Keratinocyte (primary cell): ENCODE results near the gene GLIPR1L2. TPM values are rescaled to one million over a fixed set of nuclear protein-coding genes. Genes with fewer than 3 reads are reported as not detected.
"Not testable (repeated sequence)": the region's sequence is repeated elsewhere in the genome, so short reads cannot be mapped to it uniquely, and the experiment has no call there.

Experiments
- DNase-seq: peaks from one replicate; pipeline ENCODE4 v3.0.0-alpha.2; 2011; ENCODE audit warnings: low read depth, missing footprints, low spot score
- FAIRE-seq: peaks from 2 replicates; lab custom pipeline; 2011; peaks lifted over from hg19 to GRCh38; lab: Jason Lieb, UNC
- H2AFZ ChIP-seq: 2 replicates; pipeline ENCODE4 v1.6.0; 2012; ENCODE audit warnings: low read length, control low read depth, inconsistent platforms; ENCODE audit not compliant: control insufficient read depth
- H3K27ac ChIP-seq: 2 replicates; pipeline ENCODE4 v1.5.1; 2011; ENCODE audit warnings: low read length; ENCODE audit not compliant: control insufficient read depth, insufficient read depth
- H3K27me3 ChIP-seq: 3 replicates; pipeline ENCODE4 v1.6.0; 2011; ENCODE audit warnings: low read length; ENCODE audit not compliant: control insufficient read depth, insufficient read depth; ENCODE audit errors: extremely low read depth
- H3K36me3 ChIP-seq, 2 experiments: 2 replicates in 1 of 2; 3 replicates in 1 of 2; pipeline ENCODE4 v1.5.1; 2011; ENCODE audit warnings: low read length in 2 of 2, mild to moderate bottlenecking in 1 of 2; ENCODE audit not compliant: control insufficient read depth in 2 of 2, insufficient read depth in 2 of 2; ENCODE audit errors: extremely low read depth in 1 of 2
- H3K4me1 ChIP-seq: 3 replicates; pipeline ENCODE4 v1.5.1; 2011; ENCODE audit warnings: low read length; ENCODE audit not compliant: control insufficient read depth, insufficient read depth; ENCODE audit errors: extremely low read depth
- H3K4me2 ChIP-seq: 3 replicates; pipeline ENCODE4 v1.6.0; 2011; ENCODE audit warnings: low read depth, low read length; ENCODE audit not compliant: control insufficient read depth, insufficient read depth; ENCODE audit errors: extremely low read depth
- H3K4me3 ChIP-seq, 3 experiments: fragments of 200-600 bp in 1 of 3; sonication (generic) in 1 of 3; 2 replicates in 2 of 3; 3 replicates in 1 of 3; pipeline ENCODE4 v1.5.1; 2011 to 2016; ENCODE audit warnings: low read length in 3 of 3, mild to moderate bottlenecking in 3 of 3, control low read depth in 2 of 3, inconsistent platforms in 1 of 3, low read depth in 1 of 3, mixed read lengths in 1 of 3, mixed run types in 1 of 3, moderate library complexity in 1 of 3; ENCODE audit not compliant: control insufficient read depth in 2 of 3, insufficient read depth in 2 of 3; ENCODE audit errors: extremely low read depth in 1 of 3
- H3K79me2 ChIP-seq: 2 replicates; pipeline ENCODE4 v1.6.0; 2012; ENCODE audit warnings: low read length; ENCODE audit not compliant: control insufficient read depth, insufficient read depth
- H3K9ac ChIP-seq: 3 replicates; pipeline ENCODE4 v1.6.0; 2011; ENCODE audit warnings: low read length; ENCODE audit not compliant: control insufficient read depth, insufficient read depth; ENCODE audit errors: extremely low read depth
- H3K9me1 ChIP-seq: 3 replicates; pipeline ENCODE4 v1.6.0; 2011; ENCODE audit warnings: low read length; ENCODE audit not compliant: control insufficient read depth, insufficient read depth; ENCODE audit errors: extremely low read depth
- H3K9me3 ChIP-seq: 2 replicates; pipeline ENCODE4 v1.5.1; 2012; ENCODE audit warnings: low read depth, low read length; ENCODE audit not compliant: control insufficient read depth
- H4K20me1 ChIP-seq: 3 replicates; pipeline ENCODE4 v1.6.0; 2011; ENCODE audit warnings: low read length; ENCODE audit not compliant: control insufficient read depth, insufficient read depth; ENCODE audit errors: extremely low read depth
- CTCF ChIP-seq, 3 experiments: IDR thresholded peaks in 1 of 3; conservative IDR thresholded peaks in 1 of 3; optimal IDR thresholded peaks in 1 of 3; 2 replicates in 2 of 3; 3 replicates in 1 of 3; pipeline versions ENCODE3 to v1.5.1; 2011; ENCODE audit warnings: low read length in 3 of 3, mild to moderate bottlenecking in 3 of 3, moderate library complexity in 2 of 3, control low read depth in 1 of 3, inconsistent platforms in 1 of 3; ENCODE audit not compliant: insufficient read depth in 2 of 3; ENCODE audit errors: extremely low read depth in 1 of 3
- EZH2 ChIP-seq: IDR thresholded peaks from one replicate; pipeline ENCODE4 v1.6.1; 2012; ENCODE audit warnings: inconsistent platforms, mild to moderate bottlenecking, low read length, moderate library complexity
- dilution Hi-C: fragments of 300-500 bp; cut with MboI; formaldehyde crosslinking; loops from one replicate; pipeline ENCODE4 v1.7.0; 2020; ENCODE audit warnings: low sequenced_read_pairs; ENCODE audit not compliant: extremely low pct_ligation_motif_present
- polyA plus RNA-seq, 5 experiments: library from polyadenylated mRNA; depleted of rRNA in 3 of 5; stranded (reverse) in 3 of 5; stranded (forward) in 1 of 5; unstranded in 1 of 5; fragments of >200 nt; gene quantifications; 1 replicate in 1 of 5; 2 replicates in 3 of 5; 3 replicates in 1 of 5; pipeline versions ENCODE4 v1.2.1 to v1.2.3, GENCODE V29; 2011 to 2012; ENCODE audit warnings: missing spikeins in 2 of 5, low read depth in 1 of 5, low replicate concordance in 1 of 5

GLIPR1L2 gene
- polyA plus RNA-seq, 1 donor (not counting 4 experiments of a cell fraction or from before 2014, with no cell fraction given) = 0.41 TPM

DNA sequence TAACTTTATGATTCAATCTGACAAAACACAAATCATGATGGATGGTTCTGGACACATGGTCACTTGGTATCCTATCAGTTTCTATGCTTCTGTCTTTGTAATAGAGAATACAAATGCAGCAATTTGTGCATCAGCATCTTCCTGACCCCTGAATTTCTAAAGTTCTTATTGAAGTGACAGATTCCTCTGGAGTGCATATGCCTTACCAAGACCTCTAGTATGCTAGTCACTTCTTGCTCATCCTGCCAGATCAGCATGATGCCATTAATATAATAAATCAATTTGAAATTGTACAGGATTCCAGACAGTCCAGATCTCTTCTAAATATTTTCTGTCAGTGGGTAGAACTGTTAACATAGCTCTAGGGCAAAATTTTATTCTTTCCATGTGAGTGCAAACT, 49.0 kb downstream of the GLIPR1L2 start:
- H3K4me3 ChIP-seq = no peak overlapping the region
- no peak overlapping the region for H3K4me2 ChIP-seq
- H3K9ac ChIP-seq = no peak overlapping the region
- H3K27ac ChIP-seq = no peak overlapping the region
- H3K9me1 ChIP-seq = no peaks in the 10 kb centered on the region
- H3K4me1 ChIP-seq = peaks cover 14% of the 10 kb centered on the region
- DNase-seq = no peak
- no peaks in the 10 kb centered on the region for H3K36me3 ChIP-seq
- no peaks in the 10 kb centered on the region for H3K9me3 ChIP-seq
- H2AFZ ChIP-seq = no peak overlapping the region
- H4K20me1 ChIP-seq = no peaks in the 10 kb centered on the region
- no peak for TF ChIP-seq CTCF (optimal IDR thresholded peaks at IDR 0.05 in 1 of 3, IDR thresholded peaks at IDR 0.05 in 1 of 3, conservative IDR thresholded peaks at IDR 0.05 in 1 of 3; ENCODE audit: extremely low read depth in 1 of 3, insufficient read depth in 2 of 3, low read length in 3 of 3)
- no peak for TF ChIP-seq EZH2
- no peaks in the 10 kb centered on the region for H3K79me2 ChIP-seq
- no peak for FAIRE-seq
- dilution Hi-C loops = no loop called here
- H3K27me3 ChIP-seq = no peaks in the 10 kb centered on the region

DNA sequence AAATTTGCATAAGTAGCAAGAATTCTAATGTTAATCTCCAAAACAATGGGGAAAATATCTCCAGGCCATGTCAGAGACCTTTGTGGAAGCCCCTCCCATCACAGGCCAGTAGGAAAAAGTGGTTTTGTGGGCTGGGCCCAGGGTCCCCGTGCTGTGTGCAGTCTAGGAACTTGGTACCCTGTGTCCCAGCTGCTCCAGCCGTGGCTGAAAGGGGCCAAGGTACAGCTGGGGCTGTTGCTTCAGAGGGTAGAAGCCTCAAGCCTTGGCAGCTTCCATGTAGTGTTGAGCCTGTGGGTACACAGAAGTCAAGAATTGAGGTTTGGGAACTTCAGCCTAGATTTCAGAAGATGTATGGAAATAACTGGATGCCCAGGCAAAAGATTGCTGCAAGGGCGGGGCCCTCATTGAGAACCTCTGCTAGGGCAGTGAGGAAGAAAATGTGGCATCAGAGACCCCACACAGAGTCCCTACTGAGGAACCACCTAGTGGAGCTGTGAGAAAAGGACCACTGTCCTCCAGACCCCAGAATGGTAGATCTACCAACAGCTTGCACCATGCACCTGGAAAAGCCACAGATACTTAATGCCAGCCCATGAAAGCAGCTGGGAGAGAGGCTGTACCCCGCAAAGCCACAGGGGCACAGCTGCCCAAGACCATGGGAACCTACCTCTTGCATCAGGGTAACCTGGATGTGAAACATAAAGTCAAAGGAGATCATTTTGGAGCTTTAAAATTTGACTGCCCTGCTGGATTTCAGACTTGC, 51.0 kb downstream of the GLIPR1L2 start:
- H3K4me2 ChIP-seq, H4K20me1 ChIP-seq: not testable (repeated sequence)

GRCh38 chr12:75442454-75442853, 51.6 kb downstream of the GLIPR1L2 start:
- DNase-seq = not testable (repeated sequence)

More for the DNA sequence above, 51.0 kb downstream of the GLIPR1L2 start:
- H3K79me2 ChIP-seq, H3K4me3 ChIP-seq, H3K27ac ChIP-seq, H3K9ac ChIP-seq, H3K9me3 ChIP-seq, DNase-seq, H2AFZ ChIP-seq, H3K36me3 ChIP-seq, FAIRE-seq, H3K27me3 ChIP-seq, H3K9me1 ChIP-seq, dilution Hi-C loops: not testable (repeated sequence)
- H3K4me1 ChIP-seq = peaks cover 21% of the 10 kb centered on the region

More at GRCh38 chr12:75442454-75442853, 51.6 kb downstream of the GLIPR1L2 start:
- H3K9me3 ChIP-seq, H3K9me1 ChIP-seq, H4K20me1 ChIP-seq, FAIRE-seq, H3K27ac ChIP-seq, H3K4me2 ChIP-seq, H3K27me3 ChIP-seq, H3K4me3 ChIP-seq, H3K79me2 ChIP-seq, H3K36me3 ChIP-seq, H3K9ac ChIP-seq, H2AFZ ChIP-seq, dilution Hi-C loops: not testable (repeated sequence)
- H3K4me1 ChIP-seq = peaks cover 26% of the 10 kb centered on the region
